HEK293 (cell line): ENCODE results near the gene MAZ.

Experiments
- CTCF ChIA-PET: fragments of 350-600 bp; formaldehyde crosslinking; extraction: SDS; loops from one replicate; lab custom pipeline; 2021; ENCODE audit warnings: antibody characterized with exemption; lab: Yijun Ruan, JAX
- POLR2A ChIA-PET: fragments of 300-600 bp; formaldehyde crosslinking; extraction: SDS; loops from one replicate; lab custom pipeline; 2020; ENCODE audit warnings: antibody characterized with exemption, inconsistent platforms; lab: Yijun Ruan, JAX
- H3K27ac ChIP-seq: fragments of 200-500 bp; sonication (Bioruptor generic); 2 replicates; pipeline ENCODE4 v1.5.1; 2014; ENCODE audit warnings: low read depth, low read length, control low read depth, inconsistent platforms; ENCODE audit errors: extremely low read depth
- H3K36me3 ChIP-seq, 2 experiments: fragments of 200-500 bp in 1 of 2; sonication (Bioruptor generic) in 1 of 2; 1 replicate in 1 of 2; 2 replicates in 1 of 2; pipeline ENCODE4 v1.5.1; 2014 to 2017; ENCODE audit warnings: inconsistent platforms in 2 of 2, low read length in 2 of 2; ENCODE audit not compliant: control insufficient read depth in 2 of 2, insufficient read depth in 1 of 2
- H3K4me1 ChIP-seq: fragments of 200-500 bp; sonication (Bioruptor generic); 2 replicates; pipeline ENCODE4 v1.5.1; 2014; ENCODE audit warnings: mild to moderate bottlenecking, low read length, inconsistent platforms; ENCODE audit not compliant: control insufficient read depth, insufficient read depth
- H3K4me3 ChIP-seq: 2 replicates; pipeline ENCODE4 v1.5.1; 2011; ENCODE audit warnings: low read depth, mild to moderate bottlenecking, control low read depth, low read length, moderate library complexity
- H3K9me3 ChIP-seq: fragments of 200-500 bp; sonication (Bioruptor generic); 2 replicates; pipeline ENCODE4 v1.5.1; 2014; ENCODE audit warnings: low read depth, low read length, inconsistent platforms; ENCODE audit not compliant: control insufficient read depth, insufficient read depth
- GFI1B ChIP-seq: fragments of 450-650 bp; formaldehyde crosslinking; IDR thresholded peaks from 2 replicates; pipeline ENCODE4 v1.5.1; 2016; ENCODE audit warnings: missing biosample characterization, missing genetic modification characterization
- KLF8 ChIP-seq: fragments of 450-650 bp; formaldehyde crosslinking; IDR thresholded peaks from 2 replicates; pipeline ENCODE4 v1.5.1; 2016; ENCODE audit warnings: missing biosample characterization, missing genetic modification characterization
- TRIM28 ChIP-seq: IDR thresholded peaks from 2 replicates; pipeline ENCODE4 v1.6.1; 2011; ENCODE audit warnings: low read length, control low read depth, borderline replicate concordance
- ZBTB1 ChIP-seq: fragments of 450-650 bp; formaldehyde crosslinking; IDR thresholded peaks from 2 replicates; pipeline ENCODE4 v1.5.1; 2016; ENCODE audit warnings: missing biosample characterization, missing genetic modification characterization
- ZBTB20 ChIP-seq: fragments of 450-650 bp; formaldehyde crosslinking; IDR thresholded peaks from 2 replicates; pipeline ENCODE4 v1.5.1; 2016; ENCODE audit warnings: missing biosample characterization, missing genetic modification characterization
- ZNF169 ChIP-seq: fragments of 450-650 bp; formaldehyde crosslinking; IDR thresholded peaks from 2 replicates; pipeline ENCODE4 v1.5.1; 2016; ENCODE audit warnings: missing biosample characterization, missing genetic modification characterization
- ZNF174 ChIP-seq: fragments of 450-650 bp; formaldehyde crosslinking; IDR thresholded peaks from 2 replicates; pipeline ENCODE4 v1.5.0; 2017; ENCODE audit warnings: missing biosample characterization, mild to moderate bottlenecking, missing genetic modification characterization
- ZNF18 ChIP-seq: fragments of 450-650 bp; formaldehyde crosslinking; IDR thresholded peaks from 2 replicates; pipeline ENCODE4 v1.5.1; 2016; ENCODE audit warnings: missing biosample characterization, missing genetic modification characterization
- ZNF19 ChIP-seq: fragments of 450-650 bp; formaldehyde crosslinking; IDR thresholded peaks from 2 replicates; pipeline ENCODE4; 2016; ENCODE audit warnings: missing biosample characterization, missing genetic modification characterization, low read depth
- ZNF23 ChIP-seq: fragments of 450-650 bp; formaldehyde crosslinking; IDR thresholded peaks from 2 replicates; pipeline ENCODE4 v1.5.1; 2016; ENCODE audit warnings: missing biosample characterization, missing genetic modification characterization, borderline replicate concordance
- ZNF335 ChIP-seq: fragments of 450-650 bp; formaldehyde crosslinking; conservative IDR thresholded peaks from 2 replicates; pipeline ENCODE4 v1.5.1; 2016; ENCODE audit warnings: missing biosample characterization, missing genetic modification characterization
- ZNF558 ChIP-seq: fragments of 450-650 bp; formaldehyde crosslinking; IDR thresholded peaks from 2 replicates; pipeline ENCODE4 v1.5.1; 2016; ENCODE audit warnings: missing biosample characterization, missing genetic modification characterization
- ZNF658 ChIP-seq: fragments of 450-650 bp; formaldehyde crosslinking; IDR thresholded peaks from 2 replicates; pipeline ENCODE4; 2016; ENCODE audit warnings: missing biosample characterization, missing genetic modification characterization
- ZNF692 ChIP-seq: fragments of 450-650 bp; formaldehyde crosslinking; IDR thresholded peaks from 2 replicates; pipeline ENCODE4 v1.5.1; 2016; ENCODE audit warnings: missing biosample characterization, missing genetic modification characterization
- ZNF701 ChIP-seq: fragments of 450-650 bp; formaldehyde crosslinking; IDR thresholded peaks from 2 replicates; pipeline ENCODE4 v1.5.1; 2016; ENCODE audit warnings: missing biosample characterization, missing genetic modification characterization
- TF ChIP-seq, protein P1 (sequence below): fragments of 450-650 bp; formaldehyde crosslinking; IDR thresholded peaks from 2 replicates; pipeline ENCODE4 v1.5.1; 2016; ENCODE audit warnings: missing biosample characterization, missing genetic modification characterization, borderline replicate concordance
- TF ChIP-seq, protein P2 (sequence below): fragments of 450-650 bp; IDR thresholded peaks from 2 replicates; pipeline ENCODE4 v1.5.1; 2018; ENCODE audit warnings: missing biosample characterization, mild to moderate bottlenecking, missing genetic modification characterization

The MAZ gene

DNA sequence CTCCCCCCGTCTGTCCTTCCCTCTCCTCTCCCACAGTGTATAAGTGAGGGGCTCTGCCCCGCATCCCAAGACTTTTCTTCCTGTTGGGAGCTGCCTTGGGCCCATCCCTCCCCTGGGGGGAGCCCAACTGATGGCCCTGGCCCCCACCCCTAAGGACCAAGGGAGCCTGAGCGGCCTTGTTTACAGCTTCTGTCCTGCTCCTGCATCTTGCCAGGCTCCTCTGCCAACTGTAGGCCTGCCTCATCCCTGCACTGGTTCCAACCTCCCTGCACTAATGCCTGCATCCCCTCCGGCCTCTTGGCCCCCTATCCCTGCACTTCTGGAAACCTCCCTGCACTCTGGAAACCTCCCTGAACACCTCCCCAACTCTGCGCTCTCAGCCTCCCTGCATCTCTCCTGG is 8.3 kb downstream of the MAZ start:
- TF ChIP-seq ZNF174 = no peak
- no peak for TF ChIP-seq GFI1B (tag by site-specific recombination)
- no peak for TF ChIP-seq ZBTB20 (tag by site-specific recombination)
- TF ChIP-seq, protein P1, sequence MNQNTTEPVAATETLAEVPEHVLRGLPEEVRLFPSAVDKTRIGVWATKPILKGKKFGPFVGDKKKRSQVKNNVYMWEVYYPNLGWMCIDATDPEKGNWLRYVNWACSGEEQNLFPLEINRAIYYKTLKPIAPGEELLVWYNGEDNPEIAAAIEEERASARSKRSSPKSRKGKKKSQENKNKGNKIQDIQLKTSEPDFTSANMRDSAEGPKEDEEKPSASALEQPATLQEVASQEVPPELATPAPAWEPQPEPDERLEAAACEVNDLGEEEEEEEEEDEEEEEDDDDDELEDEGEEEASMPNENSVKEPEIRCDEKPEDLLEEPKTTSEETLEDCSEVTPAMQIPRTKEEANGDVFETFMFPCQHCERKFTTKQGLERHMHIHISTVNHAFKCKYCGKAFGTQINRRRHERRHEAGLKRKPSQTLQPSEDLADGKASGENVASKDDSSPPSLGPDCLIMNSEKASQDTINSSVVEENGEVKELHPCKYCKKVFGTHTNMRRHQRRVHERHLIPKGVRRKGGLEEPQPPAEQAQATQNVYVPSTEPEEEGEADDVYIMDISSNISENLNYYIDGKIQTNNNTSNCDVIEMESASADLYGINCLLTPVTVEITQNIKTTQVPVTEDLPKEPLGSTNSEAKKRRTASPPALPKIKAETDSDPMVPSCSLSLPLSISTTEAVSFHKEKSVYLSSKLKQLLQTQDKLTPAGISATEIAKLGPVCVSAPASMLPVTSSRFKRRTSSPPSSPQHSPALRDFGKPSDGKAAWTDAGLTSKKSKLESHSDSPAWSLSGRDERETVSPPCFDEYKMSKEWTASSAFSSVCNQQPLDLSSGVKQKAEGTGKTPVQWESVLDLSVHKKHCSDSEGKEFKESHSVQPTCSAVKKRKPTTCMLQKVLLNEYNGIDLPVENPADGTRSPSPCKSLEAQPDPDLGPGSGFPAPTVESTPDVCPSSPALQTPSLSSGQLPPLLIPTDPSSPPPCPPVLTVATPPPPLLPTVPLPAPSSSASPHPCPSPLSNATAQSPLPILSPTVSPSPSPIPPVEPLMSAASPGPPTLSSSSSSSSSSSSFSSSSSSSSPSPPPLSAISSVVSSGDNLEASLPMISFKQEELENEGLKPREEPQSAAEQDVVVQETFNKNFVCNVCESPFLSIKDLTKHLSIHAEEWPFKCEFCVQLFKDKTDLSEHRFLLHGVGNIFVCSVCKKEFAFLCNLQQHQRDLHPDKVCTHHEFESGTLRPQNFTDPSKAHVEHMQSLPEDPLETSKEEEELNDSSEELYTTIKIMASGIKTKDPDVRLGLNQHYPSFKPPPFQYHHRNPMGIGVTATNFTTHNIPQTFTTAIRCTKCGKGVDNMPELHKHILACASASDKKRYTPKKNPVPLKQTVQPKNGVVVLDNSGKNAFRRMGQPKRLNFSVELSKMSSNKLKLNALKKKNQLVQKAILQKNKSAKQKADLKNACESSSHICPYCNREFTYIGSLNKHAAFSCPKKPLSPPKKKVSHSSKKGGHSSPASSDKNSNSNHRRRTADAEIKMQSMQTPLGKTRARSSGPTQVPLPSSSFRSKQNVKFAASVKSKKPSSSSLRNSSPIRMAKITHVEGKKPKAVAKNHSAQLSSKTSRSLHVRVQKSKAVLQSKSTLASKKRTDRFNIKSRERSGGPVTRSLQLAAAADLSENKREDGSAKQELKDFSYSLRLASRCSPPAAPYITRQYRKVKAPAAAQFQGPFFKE = no peak
- TF ChIP-seq ZNF19 (tag by site-specific recombination) = no peak
- TF ChIP-seq ZNF169 = no peak
- TF ChIP-seq ZBTB1 (tag by site-specific recombination) = no peak
- TF ChIP-seq ZNF701 = no peak
- TF ChIP-seq, protein P2, sequence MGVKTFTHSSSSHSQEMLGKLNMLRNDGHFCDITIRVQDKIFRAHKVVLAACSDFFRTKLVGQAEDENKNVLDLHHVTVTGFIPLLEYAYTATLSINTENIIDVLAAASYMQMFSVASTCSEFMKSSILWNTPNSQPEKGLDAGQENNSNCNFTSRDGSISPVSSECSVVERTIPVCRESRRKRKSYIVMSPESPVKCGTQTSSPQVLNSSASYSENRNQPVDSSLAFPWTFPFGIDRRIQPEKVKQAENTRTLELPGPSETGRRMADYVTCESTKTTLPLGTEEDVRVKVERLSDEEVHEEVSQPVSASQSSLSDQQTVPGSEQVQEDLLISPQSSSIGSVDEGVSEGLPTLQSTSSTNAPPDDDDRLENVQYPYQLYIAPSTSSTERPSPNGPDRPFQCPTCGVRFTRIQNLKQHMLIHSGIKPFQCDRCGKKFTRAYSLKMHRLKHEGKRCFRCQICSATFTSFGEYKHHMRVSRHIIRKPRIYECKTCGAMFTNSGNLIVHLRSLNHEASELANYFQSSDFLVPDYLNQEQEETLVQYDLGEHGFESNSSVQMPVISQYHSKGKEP = no peak
- TF ChIP-seq KLF8 (tag by site-specific recombination) = no peak
- no peak for TF ChIP-seq ZNF18 (tag by site-specific recombination)
- TF ChIP-seq ZNF658 (tag by site-specific recombination) = no peak
- CTCF ChIA-PET = interaction anchor here (1.3 kb wide), 1 partner anchor 1171 kb away, joined by 3 read pairs; no protein-coding TSS in a partner anchor
- H3K9me3 ChIP-seq = no peaks in the 10 kb centered on the region
- POLR2A ChIA-PET = no interaction called here
- peaks cover 21 to 31% of the 10 kb centered on the region in 2 experiments for H3K36me3 ChIP-seq
- peaks cover 17% of the 10 kb centered on the region for H3K4me1 ChIP-seq
- H3K27ac ChIP-seq = no peak overlapping the region
- no peak overlapping the region for H3K4me3 ChIP-seq

- ChIA-PET CTCF (interaction anchor here (0.6 to 7.2 kb wide), 21 partner anchors 8 to 1170 kb away, joined by 3 to 74 read pairs (median 3); partner anchors contain the start of genes ASPHD1 and MAZ), POLR2A (interaction anchor here (0.5 to 7.5 kb wide), 21 partner anchors 8 to 1259 kb away, joined by 3 to 106 read pairs (median 5); partner anchors contain the start of genes ALDOA, DCTPP1, HIRIP3 and KIF22)
- Histone ChIP-seq H3K4me3 (peak overlapping the region; percentile 1; the same call in 1 of the 2 replicates), H3K36me3 (peaks cover 24 to 32% of the 10 kb centered on the region in 2 experiments), H3K4me1 (peaks cover 20% of the 10 kb centered on the region), H3K9me3 (no peaks in the 10 kb centered on the region), H3K27ac (peak overlapping the region; percentile 25; the same call in 1 of the 2 replicates)
- TF ChIP-seq ZNF558 (tag by site-specific recombination) (no peak), ZNF335 (tag by site-specific recombination) (no peak), ZNF692 (tag by site-specific recombination) (no peak), TRIM28 (no peak), ZNF23 (no peak)
Observed at GRCh38 chr16:29815032-29815721, 8.8 kb downstream of the MAZ start.
